Neural progenitor cell (in vitro differentiated cells): Measurements from ENCODE around the gene HEXIM2.

Source experiments
- CTCF ChIP-seq: fragments of 200-600 bp; sonication (generic); IDR thresholded peaks from 2 replicates; pipeline ENCODE4 v1.5.1; 2017; ENCODE audit warnings: antibody characterized with exemption, mild to moderate bottlenecking
- EZH2 ChIP-seq: fragments of 200-600 bp; sonication (generic); IDR thresholded peaks from 2 replicates; pipeline ENCODE4 v1.6.1; 2017; ENCODE audit warnings: antibody characterized with exemption, mild to moderate bottlenecking, moderate library complexity

DNA sequence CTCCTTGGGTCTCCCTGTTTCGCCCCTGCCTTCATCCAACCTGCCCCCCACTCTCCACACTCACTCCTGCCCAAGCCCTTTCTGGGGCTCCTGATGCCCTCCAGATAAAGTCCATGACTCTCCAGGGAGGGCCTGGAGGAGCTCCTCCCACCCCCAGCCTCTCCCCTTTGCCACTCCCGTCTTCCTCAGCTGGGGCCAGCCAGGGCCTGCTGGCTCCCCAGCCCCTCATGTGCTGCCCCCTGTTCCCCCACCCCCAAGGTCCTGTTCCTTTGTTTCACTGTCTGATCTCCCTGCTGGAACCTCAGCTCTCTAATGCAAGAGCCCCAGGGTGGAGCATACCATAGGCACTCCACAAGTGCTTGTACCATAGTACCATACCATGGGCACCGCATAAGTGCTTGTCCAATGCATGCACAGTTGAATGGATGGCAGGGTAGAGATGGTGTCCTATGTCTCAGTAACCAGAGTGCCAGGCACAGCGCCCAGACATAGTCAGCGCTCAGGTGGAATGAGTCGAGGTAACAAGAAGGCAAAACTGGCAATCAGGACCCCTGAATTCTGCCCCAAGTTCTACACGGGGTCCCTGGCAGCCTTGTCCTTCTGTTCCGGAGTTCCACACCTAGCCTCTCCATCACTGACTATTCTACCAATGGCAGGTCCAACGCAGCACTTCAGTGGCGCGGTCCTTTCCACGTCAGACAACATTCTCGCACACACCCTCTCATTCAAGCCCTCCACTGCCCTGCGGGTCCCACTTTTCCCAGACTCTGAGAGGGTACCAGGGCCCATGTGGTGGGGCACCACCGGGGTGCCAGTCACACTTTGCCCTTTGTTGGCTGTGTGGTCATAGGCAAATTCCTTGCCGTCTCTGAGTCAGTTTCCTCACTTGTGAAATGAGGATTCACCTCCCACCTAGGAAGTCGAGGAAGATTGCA lies 30.7 kb upstream of the HEXIM2 start:
- TF ChIP-seq CTCF: no peak
- TF ChIP-seq EZH2: no peak
